Cortex of kidney (tissue), 1 donor: ENCODE results near the gene AXIN1.
"Not testable (repeated sequence)": the region's sequence is repeated elsewhere in the genome, so short reads cannot be mapped to it uniquely, and the experiment has no call there.

ENCODE experiments used
- DNase-seq: peaks from one replicate; lab custom pipeline; 2025; lab: John Stamatoyannopoulos, UW

The AXIN1 gene

GRCh38 chr16:265002-265529, 87.5 kb downstream of the AXIN1 start:
- DNase-seq = no peak

DNA sequence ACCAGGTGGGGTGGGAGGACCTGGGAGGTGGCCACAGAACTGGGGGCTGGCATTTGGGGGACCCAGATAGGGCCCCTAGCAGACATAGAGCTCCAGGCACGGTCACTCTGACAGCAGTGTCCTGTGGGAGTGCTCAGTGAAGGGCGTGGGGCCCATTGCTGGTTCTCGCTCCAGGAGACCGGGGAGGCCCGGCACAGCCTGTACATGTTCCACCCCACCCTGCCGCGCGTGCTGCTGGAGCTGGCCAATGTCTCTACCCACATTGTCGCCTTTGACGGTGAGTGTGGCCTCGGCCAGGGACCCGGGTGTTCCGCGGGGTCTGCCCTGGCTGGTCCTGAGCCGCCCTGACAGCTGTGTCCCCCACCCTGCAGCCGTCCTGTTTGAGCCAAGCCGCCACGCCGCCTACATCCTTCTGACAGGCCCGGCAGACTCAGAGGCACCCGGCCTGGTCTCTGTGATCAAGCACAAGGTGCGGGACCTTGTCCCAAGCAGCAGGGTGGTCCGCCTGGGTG, 88.0 kb downstream of the AXIN1 start:
- DNase-seq = no peak

DNA sequence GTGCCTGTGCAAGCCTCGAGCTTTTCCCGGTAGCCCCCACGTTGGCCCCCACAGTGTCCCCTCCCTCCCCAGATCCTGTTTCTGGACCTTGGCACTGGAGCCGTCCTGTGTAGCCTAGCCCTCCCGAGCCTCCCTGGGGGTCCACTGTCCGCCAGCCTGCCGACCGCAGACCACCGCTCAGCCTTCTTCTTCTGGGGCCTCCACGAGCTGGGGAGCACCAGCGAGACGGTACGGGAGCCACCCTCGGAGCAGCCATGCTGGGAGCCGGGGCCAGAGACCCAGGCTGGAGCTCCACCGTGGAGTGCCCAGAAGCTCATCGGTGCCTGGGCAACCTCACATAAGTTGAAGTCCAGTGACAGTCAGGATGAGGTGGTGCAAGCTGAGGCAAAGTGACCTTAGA, 88.6 kb downstream of the AXIN1 start:
- no peak for DNase-seq

GRCh38 chr16:263182-263774, 89.2 kb downstream of the AXIN1 start:
- no peak for DNase-seq

DNA sequence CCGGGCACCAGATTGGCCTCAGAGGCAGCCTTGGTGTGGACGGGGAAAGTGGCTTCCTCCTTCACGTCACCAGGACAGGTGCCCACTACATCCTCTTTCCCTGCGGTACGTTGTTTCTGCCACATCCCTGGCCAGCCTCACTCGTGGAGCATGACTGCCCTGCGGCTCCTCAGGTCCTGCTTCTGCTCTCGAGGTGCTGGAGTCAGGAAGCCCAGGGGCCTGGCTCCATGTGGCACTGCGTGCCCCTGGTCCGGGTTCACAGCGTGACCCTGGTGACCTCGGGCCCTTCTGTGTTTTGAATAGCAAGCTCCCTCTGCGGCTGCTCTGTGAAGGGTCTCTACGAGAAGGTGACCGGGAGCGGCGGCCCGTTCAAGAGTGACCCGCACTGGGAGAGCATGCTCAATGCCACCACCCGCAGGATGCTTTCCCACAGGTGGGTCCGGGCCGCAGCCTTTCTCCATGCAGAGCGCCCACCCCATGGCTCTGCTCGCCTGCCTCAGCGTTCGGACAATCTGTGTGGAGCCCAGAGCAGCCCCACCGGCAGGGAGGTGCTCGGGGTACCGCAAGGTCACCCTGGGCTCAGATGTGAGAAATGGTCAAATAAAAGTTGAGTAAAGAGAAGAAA, 90.3 kb downstream of the AXIN1 start:
- DNase-seq = no peak

DNA sequence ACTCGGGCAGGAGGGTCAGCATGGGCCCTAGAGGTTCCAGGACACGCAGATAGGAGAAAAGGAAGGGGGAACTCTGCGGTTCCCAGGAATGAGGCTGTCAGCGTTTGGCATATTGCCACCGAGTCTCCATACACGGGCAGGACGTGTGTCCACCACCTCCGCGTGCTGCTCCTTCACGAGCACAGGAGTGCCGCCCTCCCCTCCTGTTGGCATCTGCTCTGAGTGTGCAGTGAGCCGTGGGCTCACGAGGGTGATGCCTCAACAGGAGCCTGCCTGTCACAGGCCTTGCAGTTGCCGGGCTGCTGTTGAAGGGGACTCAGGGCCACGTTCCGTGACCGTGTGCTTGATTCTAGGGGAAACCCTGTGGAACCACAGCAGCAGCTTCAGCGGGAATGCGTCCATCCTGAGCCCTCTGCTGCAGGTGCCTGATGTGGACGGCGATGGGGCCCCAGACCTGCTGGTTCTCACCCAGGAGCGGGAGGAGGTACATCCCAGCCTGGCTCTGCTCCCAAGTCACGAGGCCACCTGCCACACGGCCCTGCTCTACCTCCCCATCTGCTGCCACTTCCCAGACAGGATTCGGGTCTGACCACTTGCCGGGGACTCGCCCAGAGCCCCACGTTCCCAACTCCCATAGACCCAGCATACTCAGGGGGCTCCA, 91.4 kb downstream of the AXIN1 start:
- no peak for DNase-seq

DNA sequence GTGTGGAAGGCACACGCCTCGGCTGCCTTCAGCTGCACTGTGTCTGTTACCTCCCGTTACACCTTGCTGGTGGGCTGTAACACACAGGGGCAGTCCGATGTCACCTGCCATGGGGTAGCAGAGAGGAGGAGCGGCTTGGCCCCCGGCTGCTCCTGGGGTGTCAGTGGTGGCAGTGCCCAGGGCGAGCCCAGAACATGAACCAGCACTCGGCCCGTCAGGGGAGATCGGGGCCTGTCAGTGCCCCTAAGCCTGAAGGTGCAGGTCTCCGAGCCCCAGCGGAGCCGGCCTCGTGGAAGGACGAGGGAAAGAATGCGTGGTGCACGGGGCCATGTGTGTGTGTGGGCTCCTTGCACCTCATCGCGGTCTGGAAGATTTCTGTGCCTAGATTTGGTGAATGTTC, 92.2 kb downstream of the AXIN1 start:
- DNase-seq = no peak

GRCh38 chr16:259814-260253, 92.7 kb downstream of the AXIN1 start:
- no peak for DNase-seq

DNA sequence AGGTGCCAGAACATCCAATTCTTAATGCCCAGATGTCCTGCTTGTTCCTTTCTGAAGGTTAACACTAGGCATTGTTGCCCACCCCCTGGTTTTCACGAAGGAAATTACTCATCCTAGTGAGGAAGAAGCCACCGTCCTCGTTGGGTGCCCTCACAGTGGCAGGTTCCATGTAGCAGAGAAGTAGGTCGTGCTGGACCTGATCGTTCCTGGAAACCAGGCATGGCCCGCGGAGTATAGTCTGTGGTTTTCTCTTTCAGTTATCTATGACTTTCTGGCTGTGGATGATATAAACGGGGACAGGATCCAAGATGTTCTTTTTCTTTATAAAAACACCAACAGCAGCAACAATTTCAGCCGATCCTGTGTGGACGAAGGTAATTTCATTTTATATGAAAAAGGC, 93.3 kb downstream of the AXIN1 start:
- DNase-seq = no peak

GRCh38 chr16:258091-258490, 94.4 kb downstream of the AXIN1 start:
- DNase-seq = not testable (repeated sequence)

DNA sequence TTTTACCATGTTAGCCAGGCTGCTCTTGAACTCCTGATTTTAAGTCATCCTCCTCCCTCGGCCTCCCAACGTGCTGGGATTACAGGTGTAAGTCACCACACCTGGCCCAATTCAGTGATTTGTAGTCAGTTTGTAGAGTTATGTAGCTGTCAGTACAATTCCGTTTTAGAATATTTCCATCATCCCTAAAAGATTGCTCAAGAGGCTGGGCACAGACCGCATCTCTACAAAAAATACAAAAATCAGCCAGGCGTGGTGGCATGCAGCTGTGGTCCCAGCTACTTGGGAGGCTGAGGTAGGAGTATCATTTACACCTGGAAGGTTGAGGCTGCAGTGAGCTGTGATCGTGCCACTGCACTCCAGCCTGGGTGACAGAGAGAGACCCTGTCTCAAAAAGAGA, 97.3 kb downstream of the AXIN1 start:
- DNase-seq = no peak

DNA sequence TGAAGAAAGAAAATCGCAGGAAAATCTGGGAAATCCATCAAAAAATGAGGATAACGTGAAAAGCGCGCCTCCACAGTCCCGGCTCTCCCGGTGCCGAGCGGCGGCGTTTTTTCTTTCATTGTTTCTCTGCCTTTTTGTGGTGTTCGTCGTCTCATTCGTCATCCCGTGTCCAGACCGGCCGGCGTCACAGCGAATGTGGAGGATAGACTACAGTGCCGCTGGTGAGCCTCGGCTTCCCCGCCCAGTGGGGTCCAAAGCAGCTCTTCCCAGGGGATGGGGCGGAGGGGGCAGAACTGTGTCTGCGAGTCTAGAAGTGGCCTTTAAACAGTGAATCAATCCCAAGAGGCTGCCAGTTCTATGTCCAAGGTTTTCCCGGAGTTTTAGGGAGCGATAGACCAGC, 98.1 kb downstream of the AXIN1 start:
- no peak for DNase-seq

DNA sequence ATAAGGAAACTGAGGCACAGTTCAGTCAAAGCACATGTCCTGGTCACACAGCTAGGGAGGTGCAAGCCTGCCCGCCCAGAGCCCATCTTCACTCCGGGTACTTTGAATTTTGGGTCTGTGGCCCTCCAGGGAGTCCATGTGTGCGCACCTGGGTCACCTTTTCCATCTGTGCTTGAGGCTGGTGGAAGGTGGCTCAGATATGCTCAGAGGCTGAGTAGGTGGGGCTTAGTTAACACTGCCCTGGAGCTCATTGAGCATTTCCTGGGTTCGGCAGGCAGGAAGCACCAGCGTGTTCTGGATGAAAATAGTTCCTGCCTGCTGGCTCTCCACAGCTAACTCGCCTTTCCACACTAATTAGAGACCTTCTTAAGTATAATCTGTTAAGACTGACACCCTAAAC, 98.7 kb downstream of the AXIN1 start:
- DNase-seq = no peak

- DNase-seq = no peak
These were observed 99.9 kb downstream of the AXIN1 start for GRCh38 chr16:252366-253337.

DNA sequence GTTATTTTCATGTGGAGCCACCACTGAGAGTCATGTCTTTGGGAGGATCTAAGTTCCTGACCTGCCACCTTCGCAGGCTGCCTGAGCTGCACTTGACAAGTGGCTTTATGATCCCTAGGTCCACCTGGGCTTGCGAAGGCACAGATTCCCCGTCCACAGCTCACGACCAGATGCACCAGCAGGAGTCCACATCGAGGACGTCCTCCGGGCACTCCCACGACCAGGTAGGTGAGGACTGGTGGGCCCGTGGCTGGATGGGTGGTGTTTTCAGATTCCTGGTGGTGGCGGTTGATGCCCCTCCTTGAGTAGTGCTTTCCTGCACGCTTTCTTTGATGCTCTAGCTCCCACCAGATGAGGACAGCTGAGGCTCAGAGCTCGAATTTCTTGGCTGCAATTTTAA, 103.1 kb downstream of the AXIN1 start:
- DNase-seq = no peak

- DNase-seq = no peak
These were observed 105.5 kb downstream of the AXIN1 start for GRCh38 chr16:247027-247426.

DNA sequence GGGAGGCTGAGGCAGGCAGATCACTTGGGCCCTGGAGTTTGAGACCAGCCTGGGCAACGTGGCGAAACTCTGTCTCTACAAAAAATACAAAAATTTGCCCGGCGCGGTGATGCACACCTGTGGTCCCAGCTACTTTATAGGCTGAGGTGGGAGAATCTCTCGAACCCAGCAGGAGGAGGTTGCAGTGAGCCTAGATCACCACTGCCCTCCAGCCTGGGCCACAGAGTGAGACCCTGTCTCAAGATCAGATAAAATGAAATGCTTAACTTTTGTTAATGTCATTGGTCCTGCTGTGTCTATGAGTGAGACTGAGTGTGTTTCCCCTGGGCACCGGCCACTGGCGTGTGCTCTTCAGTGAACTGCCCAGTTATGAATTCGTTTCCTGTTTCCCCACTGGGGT, 107.4 kb downstream of the AXIN1 start:
- no peak for DNase-seq

- no peak for DNase-seq
These were observed 109.2 kb downstream of the AXIN1 start for GRCh38 chr16:243348-243747.

DNA sequence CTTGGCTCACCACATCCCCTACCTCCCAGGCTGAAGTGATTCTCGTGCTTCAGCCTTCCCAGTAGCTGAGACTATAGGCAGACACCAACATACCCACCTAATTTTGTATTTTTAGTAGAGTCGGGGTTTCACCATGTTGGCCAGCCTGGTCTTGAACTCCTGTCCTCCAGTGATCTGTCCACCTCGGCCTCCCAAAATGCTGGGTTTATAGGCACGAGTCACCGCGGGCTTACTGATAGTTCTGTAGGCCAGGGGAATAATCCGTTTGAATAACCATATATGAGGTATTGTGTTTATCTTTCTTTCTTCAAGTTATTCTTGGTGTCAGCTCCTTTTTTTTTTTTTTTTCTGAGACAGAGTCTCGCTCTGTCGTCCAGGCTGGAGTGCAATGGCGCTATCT, 110.2 kb downstream of the AXIN1 start:
- no peak for DNase-seq

DNA sequence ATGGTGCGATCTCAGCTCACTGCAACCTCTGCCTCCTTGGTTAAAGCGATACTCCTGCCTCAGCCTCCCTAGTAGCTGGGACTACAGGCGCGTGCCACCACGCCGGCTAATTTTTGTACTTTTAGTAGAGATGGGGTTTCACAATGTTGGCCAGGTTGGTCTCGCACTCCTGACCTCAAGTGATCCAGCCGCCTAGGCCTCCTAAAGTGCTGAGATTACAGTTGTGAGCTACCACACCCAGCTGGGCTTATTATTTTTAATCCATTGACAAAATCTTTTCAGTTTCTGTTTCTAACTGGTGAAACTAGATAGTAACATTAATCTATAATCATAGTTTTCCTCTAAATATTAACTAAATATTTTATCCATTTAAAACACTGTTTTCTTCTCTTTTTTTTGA, 112.0 kb downstream of the AXIN1 start:
- no peak for DNase-seq

DNA sequence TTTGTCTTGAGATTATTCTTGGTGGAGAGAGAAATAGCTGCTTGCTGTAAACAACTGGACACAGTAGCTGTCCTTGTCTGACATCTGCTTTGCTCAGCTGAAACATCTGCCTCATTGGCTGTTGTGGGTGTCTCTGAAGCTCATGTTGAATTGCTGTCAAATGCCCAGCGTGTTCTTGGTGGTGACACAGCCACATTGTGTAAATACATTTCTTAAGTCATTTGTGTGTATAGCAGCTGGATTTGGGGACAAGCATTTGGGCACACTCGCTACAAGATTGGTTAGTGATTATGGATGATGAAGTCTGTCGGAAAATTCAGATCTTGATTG, 112.6 kb downstream of the AXIN1 start:
- no peak for DNase-seq
